OCI-LY7 (cell line): Measurements from ENCODE around the gene TMEM272.

ENCODE experiments used
- EZH2phosphoT487 ChIP-seq: fragments of 200-600 bp; sonication (generic); IDR thresholded peaks from 2 replicates; pipeline ENCODE4 v1.6.1; 2018; ENCODE audit warnings: low read depth, borderline replicate concordance, mild to moderate bottlenecking, mixed run types, antibody characterized with exemption, low read length, moderate library complexity, mixed read lengths
- TF ChIP-seq, protein P1 (sequence below): fragments of 200-600 bp; sonication (generic); conservative IDR thresholded peaks from 2 replicates; pipeline ENCODE4 v1.5.1; 2014; ENCODE audit warnings: mild to moderate bottlenecking, antibody characterized with exemption, low read length, moderate library complexity, mixed read lengths

DNA sequence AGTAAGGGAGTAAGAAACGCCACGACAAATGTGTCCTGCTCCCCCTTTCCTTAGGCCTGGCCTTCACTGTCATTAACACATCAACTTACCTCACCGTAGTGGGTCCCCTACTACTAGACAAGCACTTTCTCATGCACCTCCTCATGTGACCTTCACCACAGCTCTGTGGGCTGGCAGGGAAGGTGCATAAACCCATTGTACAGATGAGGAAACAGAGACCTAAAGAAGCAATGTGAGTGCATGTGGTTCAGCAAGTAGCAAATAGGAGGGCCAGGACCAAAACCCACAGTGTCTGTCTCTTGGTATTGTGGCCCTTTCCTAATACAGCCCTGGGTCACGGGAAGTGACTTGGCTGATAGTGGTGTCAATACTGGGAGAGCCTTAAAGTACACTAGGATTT lies 22.1 kb upstream of the TMEM272 start:
- TF ChIP-seq, protein P1, sequence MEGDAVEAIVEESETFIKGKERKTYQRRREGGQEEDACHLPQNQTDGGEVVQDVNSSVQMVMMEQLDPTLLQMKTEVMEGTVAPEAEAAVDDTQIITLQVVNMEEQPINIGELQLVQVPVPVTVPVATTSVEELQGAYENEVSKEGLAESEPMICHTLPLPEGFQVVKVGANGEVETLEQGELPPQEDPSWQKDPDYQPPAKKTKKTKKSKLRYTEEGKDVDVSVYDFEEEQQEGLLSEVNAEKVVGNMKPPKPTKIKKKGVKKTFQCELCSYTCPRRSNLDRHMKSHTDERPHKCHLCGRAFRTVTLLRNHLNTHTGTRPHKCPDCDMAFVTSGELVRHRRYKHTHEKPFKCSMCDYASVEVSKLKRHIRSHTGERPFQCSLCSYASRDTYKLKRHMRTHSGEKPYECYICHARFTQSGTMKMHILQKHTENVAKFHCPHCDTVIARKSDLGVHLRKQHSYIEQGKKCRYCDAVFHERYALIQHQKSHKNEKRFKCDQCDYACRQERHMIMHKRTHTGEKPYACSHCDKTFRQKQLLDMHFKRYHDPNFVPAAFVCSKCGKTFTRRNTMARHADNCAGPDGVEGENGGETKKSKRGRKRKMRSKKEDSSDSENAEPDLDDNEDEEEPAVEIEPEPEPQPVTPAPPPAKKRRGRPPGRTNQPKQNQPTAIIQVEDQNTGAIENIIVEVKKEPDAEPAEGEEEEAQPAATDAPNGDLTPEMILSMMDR, result no peak
- TF ChIP-seq EZH2phosphoT487, result no peak
